Endothelial cell of umbilical vein (primary cell): ENCODE results near the gene SEMA4B. TPM values are rescaled to one million over a fixed set of nuclear protein-coding genes. Genes with fewer than 3 reads are reported as not detected.

Experiments used
- BruUV-seq: library from RNA; stranded (reverse); fragments of 400-500 nt; replicated peaks from 2 replicates; lab custom pipeline; 2021; lab: Mats Ljungman, UMichigan
- CTCF ChIA-PET: fragments of 300-600, 350-600 bp; sonication (Branson Sonifier 250); formaldehyde crosslinking; loops from one replicate; lab custom pipeline; 2021; ENCODE audit warnings: antibody characterized with exemption, inconsistent platforms; lab: Charles Lee
- POLR2A ChIA-PET: fragments of 300-600, 350-600 bp; sonication (Branson Sonifier 250); formaldehyde crosslinking; loops from one replicate; lab custom pipeline; 2021; ENCODE audit warnings: antibody characterized with exemption, inconsistent platforms; lab: Charles Lee
- DNase-seq: peaks from one replicate; pipeline ENCODE4 v3.0.0-alpha.2; 2011; ENCODE audit warnings: low read depth, low spot score
- FAIRE-seq: peaks from 2 replicates; lab custom pipeline; 2011; peaks lifted over from hg19 to GRCh38; lab: Jason Lieb, UNC
- H2AFZ ChIP-seq: 2 replicates; pipeline ENCODE4 v1.6.0; 2012; ENCODE audit warnings: low read depth, low read length, control low read depth, inconsistent platforms
- H3K27ac ChIP-seq: 2 replicates; pipeline ENCODE4 v1.5.1; 2011; ENCODE audit warnings: low read depth, mild to moderate bottlenecking, control low read depth, low read length, moderate library complexity; ENCODE audit not compliant: insufficient read depth
- H3K27me3 ChIP-seq, 2 experiments: 2 replicates each; pipeline versions ENCODE4 v1.6.0 to v1.6.1; 2011; ENCODE audit warnings: low read length in 2 of 2, mixed read lengths in 1 of 2; ENCODE audit not compliant: control insufficient read depth in 2 of 2, insufficient read depth in 2 of 2
- H3K36me3 ChIP-seq, 2 experiments: 2 replicates in 1 of 2; 3 replicates in 1 of 2; pipeline ENCODE4 v1.5.1; 2011; ENCODE audit warnings: low read length in 2 of 2, mild to moderate bottlenecking in 1 of 2, moderate library complexity in 1 of 2; ENCODE audit not compliant: control insufficient read depth in 2 of 2, insufficient read depth in 2 of 2; ENCODE audit errors: extremely low read depth in 1 of 2
- H3K4me1 ChIP-seq: 3 replicates; pipeline ENCODE4 v1.5.1; 2011; ENCODE audit warnings: mild to moderate bottlenecking, low read length; ENCODE audit not compliant: control insufficient read depth, insufficient read depth; ENCODE audit errors: extremely low read depth
- H3K4me2 ChIP-seq: 2 replicates; pipeline ENCODE4 v1.6.1; 2011; ENCODE audit warnings: low read length, control low read depth, mixed read lengths; ENCODE audit not compliant: insufficient read depth
- H3K4me3 ChIP-seq, 3 experiments: fragments of 200-600 bp in 1 of 3; sonication (generic), shearing (Covaris generic) in 1 of 3; replicated peaks in 1 of 3; 2 replicates each; pipeline ENCODE4 v1.5.1; 2011 to 2016; ENCODE audit warnings: control low read depth in 3 of 3, low read length in 3 of 3, mild to moderate bottlenecking in 2 of 3, inconsistent platforms in 1 of 3, low read depth in 1 of 3, moderate library complexity in 1 of 3; ENCODE audit not compliant: insufficient read depth in 1 of 3
- H3K79me2 ChIP-seq: 2 replicates; pipeline ENCODE4 v1.6.0; 2012; ENCODE audit warnings: low read length, inconsistent platforms; ENCODE audit not compliant: control insufficient read depth, insufficient read depth
- H3K9ac ChIP-seq: replicated peaks from 2 replicates; pipeline ENCODE3; 2011; ENCODE audit warnings: low read length, control low read depth; ENCODE audit not compliant: insufficient read depth; ENCODE audit errors: extremely low read depth
- H3K9me1 ChIP-seq: replicated peaks from 3 replicates; pipeline ENCODE4 v1.6.0; 2011; ENCODE audit warnings: mild to moderate bottlenecking, low read length; ENCODE audit not compliant: control insufficient read depth, insufficient read depth; ENCODE audit errors: extremely low read depth
- H3K9me3 ChIP-seq: replicated peaks from 2 replicates; pipeline ENCODE4 v1.5.1; 2012; ENCODE audit warnings: low read length, inconsistent platforms; ENCODE audit not compliant: control insufficient read depth, insufficient read depth
- H4K20me1 ChIP-seq: replicated peaks from 2 replicates; pipeline ENCODE3; 2011; ENCODE audit warnings: mild to moderate bottlenecking, low read length; ENCODE audit not compliant: control insufficient read depth, insufficient read depth; ENCODE audit errors: extremely low read depth
- EZH2 ChIP-seq: IDR thresholded peaks from 2 replicates; pipeline ENCODE4 v1.6.1; 2012; ENCODE audit warnings: borderline replicate concordance, low read depth, mild to moderate bottlenecking, moderate library complexity, low read length, inconsistent platforms; ENCODE audit not compliant: severe bottlenecking
- GATA2 ChIP-seq: IDR thresholded peaks from 2 replicates; pipeline ENCODE4 v1.7.0; 2011; ENCODE audit warnings: low read depth, mild to moderate bottlenecking, moderate library complexity, mixed read lengths, low read length; ENCODE audit not compliant: insufficient read length, insufficient read depth
- JUN ChIP-seq: IDR thresholded peaks from 2 replicates; pipeline ENCODE4 v1.6.1; 2011; ENCODE audit warnings: borderline replicate concordance, low read depth; ENCODE audit not compliant: insufficient read length, insufficient read depth
- MYC ChIP-seq: IDR thresholded peaks from one replicate; pipeline ENCODE4 v1.6.1; 2011; ENCODE audit warnings: mild to moderate bottlenecking, low read depth, low read length
- POLR2A ChIP-seq: IDR thresholded peaks from 2 replicates; pipeline ENCODE4 v1.6.1; 2012; ENCODE audit warnings: low read depth, mild to moderate bottlenecking, control low read depth, low read length
- POLR2AphosphoS5 ChIP-seq: IDR thresholded peaks from 2 replicates; pipeline ENCODE4 v1.6.1; 2012; ENCODE audit warnings: low read depth, mild to moderate bottlenecking, control low read depth, low read length, moderate library complexity; ENCODE audit not compliant: insufficient read depth
- dilution Hi-C: fragments of 300-500 bp; cut with MboI; formaldehyde crosslinking; loops from one replicate; pipeline ENCODE4 v1.15.0; 2019; ENCODE audit warnings: low sequenced_read_pairs; ENCODE audit not compliant: extremely low pct_ligation_motif_present
- intact Hi-C: fragments of 100-400 bp; cut with micrococcal nuclease; formaldehyde crosslinking; loops from one replicate; pipeline ENCODE4 v1.10.0; 2022
- polyA plus RNA-seq, 4 experiments: library from polyadenylated mRNA; depleted of rRNA in 3 of 4; stranded (reverse) in 3 of 4; unstranded in 1 of 4; fragments of >200 nt; gene quantifications; 2 replicates each; pipeline versions ENCODE4 v1.2.1 to v1.2.3, GENCODE V29; 2011 to 2012; ENCODE audit warnings: missing spikeins in 1 of 4
- total RNA-seq: library from RNA; stranded (reverse); gene quantifications from 2 replicates; pipeline ENCODE4 v1.2.3, GENCODE V29; 2021
- TF ChIP-seq, protein P1 (sequence below): IDR thresholded peaks from 2 replicates; pipeline ENCODE4 v1.6.1; 2011; ENCODE audit not compliant: insufficient read depth, insufficient read length
- TF ChIP-seq, protein P2 (sequence below), 2 donors: IDR thresholded peaks; 1 replicate in 1 of 2; 2 replicates in 1 of 2; pipeline ENCODE4 v1.5.1; 2011; ENCODE audit warnings: low read length in 2 of 2, mild to moderate bottlenecking in 2 of 2, moderate library complexity in 2 of 2, control low read depth in 1 of 2, inconsistent platforms in 1 of 2, low read depth in 1 of 2; ENCODE audit not compliant: insufficient read depth in 1 of 2; ENCODE audit errors: extremely low read depth in 1 of 2

The SEMA4B gene
- total and polyA plus RNA-seq, 2 donors (not counting 3 experiments of a cell fraction or from before 2014, with no cell fraction given) = 6.1 to 7.1 TPM

DNA sequence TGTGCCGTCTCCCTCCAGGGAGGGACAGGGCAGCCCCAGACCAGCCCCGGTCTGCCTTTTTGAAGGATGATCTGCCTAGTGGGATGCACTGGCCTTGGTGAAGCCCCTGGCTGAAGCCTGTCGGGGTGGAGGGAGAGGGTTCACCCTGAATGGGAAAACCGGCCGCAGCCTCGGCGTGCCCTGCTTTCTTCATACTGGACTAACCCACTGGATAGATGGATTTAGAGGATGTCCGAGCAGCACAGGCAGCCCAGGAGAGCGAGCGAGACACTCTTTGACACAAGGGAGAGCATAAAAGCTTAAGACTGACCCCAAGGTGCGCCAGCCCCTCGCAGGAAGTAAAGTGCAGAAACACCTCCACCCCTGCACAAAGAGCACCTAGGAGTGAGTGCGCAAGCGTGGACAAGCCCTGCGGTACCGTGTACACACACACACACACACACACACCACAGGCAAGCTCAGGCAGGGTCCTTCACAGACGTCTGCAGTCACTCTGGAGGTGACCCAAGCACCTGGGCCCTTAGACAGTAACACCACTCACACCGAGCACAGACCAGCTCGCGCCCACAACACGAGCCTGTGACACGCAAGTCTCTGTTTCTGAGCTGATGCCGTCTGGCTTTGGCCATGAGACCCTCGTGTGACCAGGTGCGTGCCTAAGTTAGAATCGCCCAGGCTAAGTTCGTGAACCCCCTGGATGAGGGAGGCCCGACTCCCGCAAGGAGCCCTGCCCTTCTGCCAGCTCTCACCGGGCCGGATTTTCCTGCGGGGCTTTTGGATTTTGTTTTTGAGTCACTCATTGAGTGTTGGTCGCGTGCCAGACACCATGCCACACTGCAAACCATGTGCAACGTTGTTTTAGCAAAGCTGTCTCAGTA is 11.3 kb downstream of the SEMA4B start:
- TF ChIP-seq MYC = no peak
- TF ChIP-seq GATA2 = no peak
- no peak for TF ChIP-seq POLR2AphosphoS5
- H3K27ac ChIP-seq = no peak overlapping the region
- H3K27me3 ChIP-seq = no peaks in the 10 kb centered on the region
- FAIRE-seq (no peak), DNase-seq (no peak)
- no peaks in the 10 kb centered on the region for H4K20me1 ChIP-seq
- peaks cover 12% of the 10 kb centered on the region for H3K4me1 ChIP-seq
- H3K4me3 ChIP-seq = no peak overlapping the region
- H3K9me3 ChIP-seq = no peaks in the 10 kb centered on the region
- no TSS peak for BruUV-seq
- dilution Hi-C loops = loop anchor here (10.0 kb wide), 1 partner anchor 68 kb away; no protein-coding TSS in a partner anchor
- H2AFZ ChIP-seq = no peak overlapping the region
- no peaks in the 10 kb centered on the region for H3K79me2 ChIP-seq
- no peak overlapping the region for H3K9ac ChIP-seq
- no peaks in the 10 kb centered on the region for H3K36me3 ChIP-seq
- intact Hi-C loops = loop anchor here (10.0 kb wide), 1 partner anchor 318 kb away; the partner anchor contains the start of gene AP3S2
- ChIA-PET CTCF (interaction anchor here (0.8 to 2.2 kb wide), 4 partner anchors 9 to 110 kb away, joined by 3 to 12 read pairs (median 8); partner anchors contain the start of genes CIB1, GDPGP1, IDH2 and SEMA4B), POLR2A (no interaction called here)
- H3K9me1 ChIP-seq = no peaks in the 10 kb centered on the region
- H3K4me2 ChIP-seq = no peak overlapping the region

DNA sequence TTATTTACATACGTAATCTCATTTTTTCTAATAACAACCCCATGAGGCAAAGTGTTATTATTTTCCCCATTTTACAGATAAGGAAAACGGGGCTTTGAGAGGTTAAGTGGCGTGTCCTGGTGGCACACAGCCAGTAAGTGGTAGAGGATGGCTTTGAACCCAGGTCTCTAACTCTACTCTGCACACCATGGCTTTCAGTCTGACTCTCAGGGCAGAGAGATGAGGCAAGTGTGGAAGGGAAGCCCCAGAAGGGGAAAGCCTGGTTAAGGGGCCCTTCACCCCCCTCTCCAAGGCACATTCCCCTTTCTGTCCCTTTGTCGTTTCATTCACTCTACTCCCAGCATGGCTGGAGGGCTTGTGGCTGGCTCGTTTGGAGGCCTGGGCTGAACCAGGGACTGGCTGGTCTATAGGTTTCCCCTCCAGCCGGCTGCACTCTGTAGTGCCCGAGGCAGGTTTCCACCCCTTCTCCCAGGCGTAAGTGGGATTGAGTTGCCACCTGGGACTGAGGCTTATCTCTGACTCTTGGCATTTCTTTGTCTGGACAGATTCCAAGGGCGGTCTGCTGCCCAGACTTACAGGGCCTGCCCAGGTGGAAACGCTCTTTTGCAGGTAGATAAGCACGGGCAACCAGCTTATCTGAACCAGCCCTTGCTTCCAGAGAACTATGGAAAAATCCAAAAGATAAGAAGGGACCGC is 12.1 kb downstream of the SEMA4B start:
- TF ChIP-seq, protein P1, sequence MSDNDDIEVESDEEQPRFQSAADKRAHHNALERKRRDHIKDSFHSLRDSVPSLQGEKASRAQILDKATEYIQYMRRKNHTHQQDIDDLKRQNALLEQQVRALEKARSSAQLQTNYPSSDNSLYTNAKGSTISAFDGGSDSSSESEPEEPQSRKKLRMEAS = no peak
- TF ChIP-seq EZH2 (no peak), POLR2A (no peak), MYC (no peak), POLR2AphosphoS5 (no peak), JUN (no peak), GATA2 (no peak)
- TF ChIP-seq, protein P2, sequence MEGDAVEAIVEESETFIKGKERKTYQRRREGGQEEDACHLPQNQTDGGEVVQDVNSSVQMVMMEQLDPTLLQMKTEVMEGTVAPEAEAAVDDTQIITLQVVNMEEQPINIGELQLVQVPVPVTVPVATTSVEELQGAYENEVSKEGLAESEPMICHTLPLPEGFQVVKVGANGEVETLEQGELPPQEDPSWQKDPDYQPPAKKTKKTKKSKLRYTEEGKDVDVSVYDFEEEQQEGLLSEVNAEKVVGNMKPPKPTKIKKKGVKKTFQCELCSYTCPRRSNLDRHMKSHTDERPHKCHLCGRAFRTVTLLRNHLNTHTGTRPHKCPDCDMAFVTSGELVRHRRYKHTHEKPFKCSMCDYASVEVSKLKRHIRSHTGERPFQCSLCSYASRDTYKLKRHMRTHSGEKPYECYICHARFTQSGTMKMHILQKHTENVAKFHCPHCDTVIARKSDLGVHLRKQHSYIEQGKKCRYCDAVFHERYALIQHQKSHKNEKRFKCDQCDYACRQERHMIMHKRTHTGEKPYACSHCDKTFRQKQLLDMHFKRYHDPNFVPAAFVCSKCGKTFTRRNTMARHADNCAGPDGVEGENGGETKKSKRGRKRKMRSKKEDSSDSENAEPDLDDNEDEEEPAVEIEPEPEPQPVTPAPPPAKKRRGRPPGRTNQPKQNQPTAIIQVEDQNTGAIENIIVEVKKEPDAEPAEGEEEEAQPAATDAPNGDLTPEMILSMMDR (IDR thresholded peaks at IDR 0.05; ENCODE audit: extremely low read depth in 1 of 2, insufficient read depth in 1 of 2, low read depth in 1 of 2, low read length in 2 of 2) = no peak
- no peaks in the 10 kb centered on the region for H3K9me1 ChIP-seq
- H3K36me3 ChIP-seq = no peaks in the 10 kb centered on the region
- DNase-seq (no peak), FAIRE-seq (no peak)
- H3K27me3 ChIP-seq = no peaks in the 10 kb centered on the region
- no peaks in the 10 kb centered on the region for H4K20me1 ChIP-seq
- intact Hi-C loops = loop anchor here (10.0 kb wide), 1 partner anchor 318 kb away; the partner anchor contains the start of gene AP3S2
- H3K4me1 ChIP-seq = peaks cover 12% of the 10 kb centered on the region
- POLR2A ChIA-PET = no interaction called here
- H2AFZ ChIP-seq = no peak overlapping the region
- CTCF ChIA-PET = interaction anchor here (0.8 to 2.2 kb wide), 5 partner anchors 8 to 111 kb away, joined by 3 to 12 read pairs (median 7); partner anchors contain the start of genes CIB1, GDPGP1, IDH2 and SEMA4B
- no peak overlapping the region for H3K4me3 ChIP-seq
- H3K9me3 ChIP-seq = no peaks in the 10 kb centered on the region
- no peak overlapping the region for H3K4me2 ChIP-seq
- no peak overlapping the region for H3K9ac ChIP-seq
- H3K79me2 ChIP-seq = no peaks in the 10 kb centered on the region
- H3K27ac ChIP-seq = no peak overlapping the region
- dilution Hi-C loops = loop anchor here (10.0 kb wide), 1 partner anchor 68 kb away; no protein-coding TSS in a partner anchor
- no TSS peak for BruUV-seq
